Measurements from ENCODE around the gene RHOA.
"Not testable (repeated sequence)": the region's sequence is repeated elsewhere in the genome, so short reads cannot be mapped to it uniquely, and the experiment has no call there.

RHOA gene

GRCh38 chr3:49397470-49397869, 14.3 kb downstream of the RHOA start:
- Histone ChIP-seq H4K20me1 (ENCODE audit: insufficient read depth, low read length) (no peaks in the 10 kb centered on the region), H3F3A (ENCODE audit: insufficient read depth, low read length) (no peaks in the 10 kb centered on the region), H3K4me3 (ENCODE audit: low read depth, low read length, poor library complexity, severe bottlenecking) (no peak overlapping the region), H3K79me2 (ENCODE audit: insufficient read depth, low read length) (peaks cover 95% of the 10 kb centered on the region), H3K9me2 (ENCODE audit: low read depth, low read length) (no peaks in the 10 kb centered on the region), H3K27me3 (ENCODE audit: insufficient read depth, low read length) (no peaks in the 10 kb centered on the region), H3K9me3 (ENCODE audit: low read length) (no peaks in the 10 kb centered on the region), H3K4me1 (ENCODE audit: insufficient read depth, low read length, severe bottlenecking) (peaks cover 49% of the 10 kb centered on the region), H3K36me3 (ENCODE audit: insufficient read depth, low read length) (peaks cover 46% of the 10 kb centered on the region), H2AFZ (ENCODE audit: low read length) (no peak overlapping the region), H3K4me2 (ENCODE audit: low read length) (no peak overlapping the region), H3K27ac (ENCODE audit: low read depth, low read length, poor library complexity, severe bottlenecking) (no peak overlapping the region), H3K9ac (ENCODE audit: low read length) (no peak overlapping the region)
- TF ChIP-seq CTCF (IDR thresholded peaks at IDR 0.05; ENCODE audit: low read length) (no peak), EZH2 (IDR thresholded peaks at IDR 0.05; ENCODE audit: borderline replicate concordance, low read length) (no peak)

DNA sequence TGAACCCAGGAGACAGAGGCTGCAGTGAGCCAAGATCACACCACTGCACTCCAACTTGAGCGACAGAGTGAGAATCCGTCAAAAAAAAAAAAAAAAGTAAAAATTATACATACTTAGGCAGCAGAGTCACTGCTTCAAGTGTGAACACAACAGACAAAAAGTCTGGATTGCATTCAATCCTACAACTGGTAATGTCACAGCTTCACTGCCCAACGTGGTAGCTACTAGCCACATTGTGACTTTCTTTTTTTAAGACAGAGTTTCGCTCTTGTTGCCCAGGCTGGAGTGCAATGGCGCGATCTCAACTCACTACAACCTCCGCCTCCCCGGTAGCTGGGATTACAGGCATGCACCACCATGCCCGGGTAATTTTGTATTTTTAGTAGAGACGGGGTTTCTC, 20.5 kb downstream of the RHOA start:
- not testable (repeated sequence) for H3K4me2 ChIP-seq (ENCODE audit: low read length); H2AFZ ChIP-seq (ENCODE audit: low read length); H3K27me3 ChIP-seq (ENCODE audit: insufficient read depth, low read length); H3K9me3 ChIP-seq (ENCODE audit: low read length); H3F3A ChIP-seq (ENCODE audit: insufficient read depth, low read length); H4K20me1 ChIP-seq (ENCODE audit: insufficient read depth, low read length); H3K9ac ChIP-seq (ENCODE audit: low read length); H3K27ac ChIP-seq (ENCODE audit: low read depth, low read length, poor library complexity, severe bottlenecking); H3K9me2 ChIP-seq (ENCODE audit: low read depth, low read length); H3K4me1 ChIP-seq (ENCODE audit: insufficient read depth, low read length, severe bottlenecking); H3K4me3 ChIP-seq (ENCODE audit: low read depth, low read length, poor library complexity, severe bottlenecking)
- peaks cover 90% of the 10 kb centered on the region for H3K79me2 ChIP-seq (ENCODE audit: insufficient read depth, low read length)
- peaks cover 52% of the 10 kb centered on the region for H3K36me3 ChIP-seq (ENCODE audit: insufficient read depth, low read length)

DNA sequence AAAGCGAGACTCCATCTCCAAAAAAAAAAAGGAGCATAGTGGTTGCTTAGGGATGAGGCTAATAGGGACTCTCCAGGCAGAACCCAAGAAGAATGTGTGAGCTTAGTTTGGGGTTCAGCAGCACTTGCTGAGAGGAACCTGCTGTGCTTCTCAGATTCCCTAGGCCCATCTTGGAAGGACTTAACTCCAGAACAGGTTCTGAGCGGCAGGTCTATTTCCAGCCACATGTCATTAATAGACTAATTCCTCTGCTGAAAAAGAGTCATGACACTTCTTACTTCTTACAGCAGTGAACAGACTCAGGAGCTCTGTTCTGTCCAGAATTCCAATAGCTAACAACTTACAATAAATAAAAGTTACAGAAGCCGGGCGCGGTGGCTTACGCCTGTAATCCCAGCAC, 22.5 kb downstream of the RHOA start:
- Histone ChIP-seq H4K20me1 (ENCODE audit: insufficient read depth, low read length) (no peaks in the 10 kb centered on the region), H3K9ac (ENCODE audit: low read length) (no peak overlapping the region), H3K27ac (ENCODE audit: low read depth, low read length, poor library complexity, severe bottlenecking) (no peak overlapping the region), H3K4me3 (ENCODE audit: low read depth, low read length, poor library complexity, severe bottlenecking) (no peak overlapping the region), H3K27me3 (ENCODE audit: insufficient read depth, low read length) (no peaks in the 10 kb centered on the region), H3K79me2 (ENCODE audit: insufficient read depth, low read length) (peaks cover 90% of the 10 kb centered on the region), H3K4me1 (ENCODE audit: insufficient read depth, low read length, severe bottlenecking) (peaks cover 6% of the 10 kb centered on the region), H3K4me2 (ENCODE audit: low read length) (no peak overlapping the region), H3K9me2 (ENCODE audit: low read depth, low read length) (no peaks in the 10 kb centered on the region), H3K36me3 (ENCODE audit: insufficient read depth, low read length) (peaks cover 47% of the 10 kb centered on the region), H2AFZ (ENCODE audit: low read length) (no peak overlapping the region), H3F3A (ENCODE audit: insufficient read depth, low read length) (no peaks in the 10 kb centered on the region), H3K9me3 (ENCODE audit: low read length) (no peaks in the 10 kb centered on the region)
- TF ChIP-seq CTCF (IDR thresholded peaks at IDR 0.05; ENCODE audit: low read length) (no peak), EZH2 (IDR thresholded peaks at IDR 0.05; ENCODE audit: borderline replicate concordance, low read length) (no peak)

DNA sequence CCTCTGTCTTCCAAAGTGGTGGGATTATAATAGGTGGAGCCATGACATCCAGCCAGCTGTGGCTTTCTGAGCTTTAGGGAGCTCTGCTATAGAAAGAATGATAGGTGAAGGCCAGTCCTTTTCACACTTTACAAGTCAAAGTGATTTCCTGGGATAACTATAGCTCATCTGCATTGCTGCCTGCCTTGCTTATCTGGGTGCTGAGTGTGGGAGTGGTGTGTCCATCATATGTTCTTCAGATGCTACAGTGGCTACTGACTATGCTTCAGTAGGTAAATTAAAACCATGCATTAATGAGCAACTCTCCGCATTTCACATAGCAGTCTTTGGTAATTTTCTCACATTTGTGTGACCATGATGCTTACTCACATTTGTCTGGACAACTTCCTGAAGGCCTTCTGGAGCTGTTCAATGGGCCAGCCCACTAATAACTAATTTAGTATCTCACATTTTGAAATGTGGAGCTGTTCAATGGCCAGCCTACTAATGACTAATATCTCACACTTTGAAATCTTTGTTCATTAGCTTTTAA, 23.4 kb downstream of the RHOA start:
- Histone ChIP-seq H3K27me3 (ENCODE audit: insufficient read depth, low read length) (no peaks in the 10 kb centered on the region), H3K9me2 (ENCODE audit: low read depth, low read length) (no peaks in the 10 kb centered on the region), H3K9ac (ENCODE audit: low read length) (no peak overlapping the region), H3K27ac (ENCODE audit: low read depth, low read length, poor library complexity, severe bottlenecking) (no peak overlapping the region), H3K36me3 (ENCODE audit: insufficient read depth, low read length) (peaks cover 54% of the 10 kb centered on the region), H3K79me2 (ENCODE audit: insufficient read depth, low read length) (peaks cover 94% of the 10 kb centered on the region), H3F3A (ENCODE audit: insufficient read depth, low read length) (no peaks in the 10 kb centered on the region), H3K4me2 (ENCODE audit: low read length) (no peak overlapping the region), H3K4me3 (ENCODE audit: low read depth, low read length, poor library complexity, severe bottlenecking) (no peak overlapping the region), H3K4me1 (ENCODE audit: insufficient read depth, low read length, severe bottlenecking) (peaks cover 6% of the 10 kb centered on the region), H2AFZ (ENCODE audit: low read length) (no peak overlapping the region), H4K20me1 (ENCODE audit: insufficient read depth, low read length) (no peaks in the 10 kb centered on the region), H3K9me3 (ENCODE audit: low read length) (no peaks in the 10 kb centered on the region; the same call in 1 of the 2 replicates)
- TF ChIP-seq EZH2 (IDR thresholded peaks at IDR 0.05; ENCODE audit: borderline replicate concordance, low read length) (no peak), CTCF (IDR thresholded peaks at IDR 0.05; ENCODE audit: low read length) (no peak)
